ENCODE results near the gene USH2A.

- TF ChIP-seq POLR2AphosphoS5 (IDR thresholded peaks at IDR 0.05; ENCODE audit: low read depth, low read length) (no peak), POLR2A (IDR thresholded peaks at IDR 0.05; ENCODE audit: low read depth, low read length) (no peak)
Measured at GRCh38 chr1:215986401-215986800, 436.8 kb downstream of the USH2A start.
